Skeletal muscle tissue (tissue), 4 donors: ENCODE data around the gene PAF1. TPM values are rescaled to one million over a fixed set of nuclear protein-coding genes. Genes with fewer than 3 reads are reported as not detected.
A peak's percentile ranks its signal among the peaks of the same experiment; 100 is the strongest.

ENCODE experiments used
- H3K27ac ChIP-seq: one replicate; pipeline ENCODE4 v1.7.0; 2013; ENCODE audit warnings: mild to moderate bottlenecking, low read depth, low read length, inconsistent platforms
- H3K27me3 ChIP-seq, 3 donors: one replicate each; pipeline ENCODE4 v1.7.0; 2013; ENCODE audit warnings: low read length in 3 of 3; ENCODE audit not compliant: control insufficient read depth in 3 of 3, insufficient read depth in 3 of 3
- H3K36me3 ChIP-seq, 3 donors: one replicate each; pipeline ENCODE4 v1.7.0; 2013; ENCODE audit warnings: low read length in 3 of 3; ENCODE audit not compliant: control insufficient read depth in 3 of 3, insufficient read depth in 3 of 3
- H3K4me1 ChIP-seq, 3 donors: one replicate each; pipeline ENCODE4 v1.7.0; 2013; ENCODE audit warnings: low read length in 3 of 3, mild to moderate bottlenecking in 3 of 3; ENCODE audit not compliant: control insufficient read depth in 3 of 3, insufficient read depth in 3 of 3
- H3K4me3 ChIP-seq, 3 donors: one replicate each; pipeline ENCODE4 v1.7.0; 2013; ENCODE audit warnings: low read length in 3 of 3
- H3K9ac ChIP-seq, 3 donors: one replicate each; pipeline ENCODE4 v1.7.0; 2013; ENCODE audit warnings: low read length in 3 of 3, mild to moderate bottlenecking in 3 of 3, moderate library complexity in 2 of 3, low read depth in 1 of 3
- H3K9me3 ChIP-seq, 3 donors: one replicate each; pipeline ENCODE4 v1.7.0; 2013; ENCODE audit warnings: low read length in 3 of 3; ENCODE audit not compliant: control insufficient read depth in 3 of 3
- total RNA-seq: library from RNA; depleted of rRNA; stranded (reverse); fragments of >200 nt; gene quantifications from one replicate; pipeline ENCODE4 v1.2.3, GENCODE V29; 2014
- donor health status: Osteomylitis.

The PAF1 gene
- total RNA-seq, 1 donor from 2014 or later: 25.1 TPM

DNA sequence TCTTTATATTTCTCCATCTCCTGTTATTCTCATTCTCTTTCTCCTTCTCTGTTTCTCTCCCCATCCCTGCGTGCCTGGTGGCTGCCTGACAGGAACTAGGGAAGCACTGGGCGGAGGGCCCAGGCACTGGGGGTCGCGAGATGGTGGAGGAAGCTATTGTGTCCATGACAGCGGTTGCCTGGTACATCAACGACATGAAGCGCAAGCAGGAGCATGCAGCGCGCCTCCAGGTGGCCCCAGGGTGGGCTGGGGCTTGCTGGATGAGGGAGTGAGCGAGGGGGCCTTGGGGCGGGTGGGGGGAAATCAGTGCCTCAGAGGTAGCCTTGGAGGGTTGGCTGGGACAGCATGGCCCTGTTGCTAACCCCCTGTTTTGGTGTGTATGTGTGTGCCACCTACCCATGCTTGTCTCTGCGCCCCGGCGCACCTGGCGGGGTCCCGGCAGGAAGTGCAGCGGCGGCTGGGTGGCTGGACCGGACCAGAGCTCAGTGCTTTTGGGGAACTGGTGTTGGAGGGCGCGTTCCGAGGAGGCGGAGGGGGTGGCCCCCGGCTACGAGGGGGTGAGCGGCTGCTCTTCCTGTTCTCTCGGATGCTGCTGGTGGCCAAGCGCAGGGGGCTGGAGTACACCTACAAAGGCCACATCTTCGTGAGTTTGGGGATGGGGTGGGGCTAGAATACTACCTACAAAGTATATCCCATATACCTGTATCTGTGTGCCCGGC lies 26.7 kb upstream of the PAF1 start:
- Histone ChIP-seq H3K9me3 (no peaks in the 10 kb centered on the region), H3K27ac (no peak overlapping the region), H3K9ac (no peak overlapping the region), H3K36me3 (peaks cover 6 to 9% (median 8%) of the 10 kb centered on the region in 3 donors), H3K4me1 (peaks cover 3 to 27% (median 27%) of the 10 kb centered on the region in 3 donors), H3K27me3 (no peaks in the 10 kb centered on the region), H3K4me3 (no peak overlapping the region)

DNA sequence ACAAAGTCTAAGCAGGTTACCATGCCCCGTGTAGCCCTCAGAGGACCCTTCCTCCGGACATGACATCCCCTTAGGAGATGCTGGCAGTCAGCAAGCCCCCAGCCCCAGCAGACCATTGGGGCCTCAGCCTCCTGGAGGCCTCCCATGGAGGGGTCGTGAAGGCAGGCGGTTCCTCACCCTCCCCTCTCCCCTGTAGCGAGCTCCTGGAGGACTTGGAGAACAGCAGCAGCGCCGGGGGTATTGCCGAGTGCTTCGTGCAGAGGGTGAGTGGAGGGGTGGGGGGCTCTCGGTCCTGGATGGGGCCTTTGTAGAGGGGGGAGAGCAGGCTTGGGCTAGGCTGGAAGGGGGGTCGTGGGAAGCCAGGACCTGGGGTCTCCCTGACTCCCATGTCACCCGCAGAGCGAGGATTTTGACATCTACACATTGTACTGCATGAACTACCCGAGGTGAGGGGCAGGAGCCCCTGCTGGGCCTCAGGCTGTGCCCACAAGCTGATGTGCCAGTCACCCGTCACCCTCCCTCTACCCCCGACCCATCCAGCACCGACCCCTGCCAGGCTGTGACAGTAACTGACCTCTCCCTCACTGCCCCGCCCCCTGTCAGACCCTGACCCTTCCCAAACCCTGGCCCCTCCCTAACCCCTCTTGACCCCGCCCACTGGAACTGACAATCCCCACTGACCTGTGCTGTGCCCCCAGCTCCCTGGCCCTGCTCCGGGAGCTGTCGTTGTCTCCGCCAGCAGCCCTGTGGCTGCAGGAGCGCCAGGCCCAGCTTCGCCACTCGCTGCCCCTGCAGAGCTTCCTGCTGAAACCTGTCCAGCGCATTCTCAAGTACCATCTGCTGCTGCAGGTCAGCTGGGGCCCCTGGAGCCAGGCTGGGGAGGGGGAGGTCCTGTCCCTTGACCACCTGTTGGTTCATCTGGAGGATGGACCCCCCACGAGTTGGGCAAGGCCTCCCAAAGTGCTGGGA lies 25.5 kb upstream of the PAF1 start:
- Histone ChIP-seq H3K9me3 (no peaks in the 10 kb centered on the region), H3K27ac (no peak overlapping the region), H3K9ac (peak overlapping the region in 1 of 3 donors; percentile 40), H3K27me3 (no peaks in the 10 kb centered on the region), H3K4me3 (no peak overlapping the region), H3K36me3 (peaks cover 6 to 8% (median 7%) of the 10 kb centered on the region in 3 donors), H3K4me1 (peaks cover 8 to 30% (median 30%) of the 10 kb centered on the region in 3 donors)

DNA sequence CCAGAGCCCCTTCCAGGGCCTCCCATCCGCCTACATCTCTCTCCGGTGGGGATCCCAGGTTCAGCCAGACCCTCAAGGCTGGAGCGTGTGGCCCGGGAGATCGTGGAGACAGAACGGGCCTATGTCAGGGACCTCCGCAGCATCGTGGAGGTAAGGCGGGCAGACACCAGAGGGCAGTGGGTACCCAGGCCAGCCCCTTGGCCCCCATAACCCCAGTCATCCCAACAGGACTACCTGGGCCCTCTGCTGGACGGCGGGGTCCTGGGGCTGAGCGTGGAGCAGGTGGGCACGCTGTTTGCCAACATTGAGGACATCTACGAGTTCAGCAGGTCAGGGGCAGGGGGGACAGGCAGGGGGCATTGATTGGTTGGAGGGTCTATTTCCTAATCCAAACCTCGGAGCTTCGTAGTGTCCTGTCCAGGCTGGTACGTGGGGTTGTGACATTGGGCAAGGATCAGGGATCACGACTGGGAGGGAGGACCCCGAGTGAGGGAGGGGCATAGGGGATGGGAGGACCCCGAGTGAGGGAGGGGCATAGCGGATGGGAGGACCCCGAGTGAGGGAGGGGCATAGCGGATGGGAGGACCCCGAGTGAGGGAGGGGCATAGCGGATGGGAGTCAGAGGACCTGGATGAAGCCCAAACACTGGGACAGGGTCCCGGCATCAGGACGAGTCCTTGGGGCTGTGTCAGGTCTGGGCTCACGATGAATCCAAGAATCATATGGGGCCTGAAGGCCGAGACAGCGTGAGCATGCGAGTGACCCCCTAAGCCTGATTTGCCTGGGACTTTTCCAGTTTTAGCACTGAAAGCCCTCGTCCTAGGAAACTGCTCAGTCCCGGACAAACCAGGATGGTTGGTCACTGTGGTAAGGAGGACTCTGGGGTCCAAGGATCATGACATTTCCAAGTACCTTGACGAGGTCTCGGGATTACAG lies 24.5 kb upstream of the PAF1 start:
- Histone ChIP-seq H3K4me1 (peaks cover 18 to 41% (median 41%) of the 10 kb centered on the region in 3 donors), H3K9me3 (no peaks in the 10 kb centered on the region), H3K36me3 (peaks cover 2 to 8% (median 6%) of the 10 kb centered on the region in 3 donors), H3K27ac (peak overlapping the region; percentile 99), H3K27me3 (no peaks in the 10 kb centered on the region), H3K4me3 (peak overlapping the region in 2 of 3 donors; percentile 35 to 81), H3K9ac (peak overlapping the region in 2 of 3 donors; percentile 19 to 74)

DNA sequence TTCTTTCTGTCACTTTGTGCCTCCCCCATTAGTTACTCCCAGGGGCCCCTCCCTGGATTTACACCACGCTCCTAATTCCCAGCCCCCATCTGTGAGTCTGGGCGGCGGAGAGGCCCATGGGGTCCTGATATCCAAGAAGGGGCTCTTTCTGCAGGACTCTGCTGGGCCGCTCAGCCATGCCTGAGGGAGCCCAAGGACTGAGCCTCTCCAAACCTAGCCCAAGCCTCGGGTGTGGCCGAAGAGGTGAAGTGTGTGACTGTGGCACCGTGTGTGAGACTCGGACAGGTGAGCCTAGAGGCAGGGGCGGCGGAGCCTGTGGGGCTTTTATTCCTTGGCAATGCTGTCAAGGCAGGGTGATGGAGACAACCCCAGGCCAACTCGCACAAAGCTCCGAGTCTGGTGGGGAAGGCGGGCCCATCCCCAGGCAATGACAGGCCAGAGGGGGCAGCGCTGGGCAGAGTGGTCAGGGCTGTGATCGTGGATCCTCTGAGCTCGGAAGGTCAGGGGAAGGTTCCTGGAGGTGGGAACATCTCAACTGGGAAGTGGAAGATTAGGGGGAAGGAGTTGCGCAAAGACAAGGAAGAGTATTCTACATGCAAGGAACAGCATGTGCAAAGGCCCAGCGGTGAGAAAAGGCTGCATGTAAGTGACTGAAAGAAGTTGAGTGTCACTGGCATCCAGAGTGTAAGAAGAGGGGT lies 23.2 kb upstream of the PAF1 start:
- peak overlapping the region; percentile 70 to 81 (median 80) for H3K4me3 ChIP-seq
- no peaks in the 10 kb centered on the region for H3K9me3 ChIP-seq
- peaks cover 22 to 50% (median 49%) of the 10 kb centered on the region in 3 donors for H3K4me1 ChIP-seq
- H3K27ac ChIP-seq: peak overlapping the region; percentile 99
- peak overlapping the region; percentile 55 to 74 (median 65) for H3K9ac ChIP-seq
- peaks cover 2 to 7% (median 5%) of the 10 kb centered on the region in 3 donors for H3K36me3 ChIP-seq
- H3K27me3 ChIP-seq: no peaks in the 10 kb centered on the region

DNA sequence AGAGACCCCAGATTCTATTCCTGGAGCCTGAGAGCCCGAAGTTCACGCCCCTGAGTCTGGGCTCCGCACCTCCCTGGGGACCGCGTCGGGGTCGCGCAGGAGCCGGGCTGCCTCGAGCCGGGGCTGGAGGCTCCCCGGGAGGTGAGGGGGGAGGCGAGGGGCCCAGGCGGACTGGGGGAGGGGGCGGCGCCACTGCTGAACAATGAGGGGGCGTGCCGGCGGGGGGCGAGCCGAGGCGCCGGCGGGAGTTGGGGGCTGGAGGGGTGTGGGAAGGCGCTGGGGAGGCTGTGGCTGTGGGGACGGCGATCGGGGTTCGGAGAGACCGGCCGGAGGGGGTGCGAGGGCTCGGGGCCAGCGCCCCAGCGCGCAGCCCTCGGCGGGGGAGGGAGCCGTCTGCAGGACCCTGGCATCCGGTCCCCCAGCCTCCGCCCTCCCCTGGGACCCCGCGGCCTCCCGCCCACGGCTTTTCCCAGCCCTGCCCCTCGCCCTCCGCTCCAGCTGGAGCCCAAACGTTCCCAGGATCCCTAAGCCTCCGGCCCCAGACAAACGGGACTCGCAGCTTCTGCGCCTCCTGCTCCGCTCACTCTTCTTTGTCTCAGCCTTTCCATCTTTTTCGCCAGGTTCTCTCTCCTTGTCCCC lies 22.5 kb upstream of the PAF1 start:
- H3K27ac ChIP-seq: peak overlapping the region; percentile 99
- H3K9me3 ChIP-seq: no peaks in the 10 kb centered on the region
- peak overlapping the region; percentile 76 to 99 (median 81) for H3K9ac ChIP-seq
- H3K27me3 ChIP-seq: no peaks in the 10 kb centered on the region
- H3K36me3 ChIP-seq: peaks cover 4 to 6% (median 5%) of the 10 kb centered on the region in 3 donors
- peak overlapping the region; percentile 80 to 83 (median 81) for H3K4me3 ChIP-seq
- peaks cover 26 to 56% (median 53%) of the 10 kb centered on the region in 3 donors for H3K4me1 ChIP-seq

DNA sequence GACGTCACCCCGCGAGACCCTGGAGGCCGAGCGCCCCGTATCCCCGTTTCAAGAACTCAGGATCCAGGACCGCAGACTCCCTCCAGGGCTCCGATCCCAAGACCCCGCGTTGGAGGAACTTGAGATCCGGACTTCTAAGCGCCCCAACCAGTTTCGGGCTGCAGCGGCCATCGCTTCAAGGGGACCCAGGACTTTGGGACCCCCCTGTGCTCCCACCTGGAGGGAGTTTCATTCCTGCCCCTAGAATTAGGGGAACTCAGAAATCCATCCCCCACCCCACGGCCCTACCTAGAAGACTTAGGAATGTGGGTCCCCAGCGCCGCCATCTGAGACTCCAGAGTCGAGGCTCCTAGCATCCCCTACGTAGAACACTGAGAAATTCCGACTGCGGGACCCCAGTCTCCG lies 22.0 kb upstream of the PAF1 start:
- Histone ChIP-seq H3K9ac (peak overlapping the region; percentile 76 to 99 (median 81)), H3K27me3 (no peaks in the 10 kb centered on the region), H3K4me1 (peaks cover 29 to 61% (median 58%) of the 10 kb centered on the region in 3 donors), H3K36me3 (peaks cover 9 to 10% (median 10%) of the 10 kb centered on the region in 3 donors), H3K4me3 (peak overlapping the region; percentile 80 to 83 (median 81)), H3K9me3 (no peaks in the 10 kb centered on the region), H3K27ac (peak overlapping the region; percentile 99)

DNA sequence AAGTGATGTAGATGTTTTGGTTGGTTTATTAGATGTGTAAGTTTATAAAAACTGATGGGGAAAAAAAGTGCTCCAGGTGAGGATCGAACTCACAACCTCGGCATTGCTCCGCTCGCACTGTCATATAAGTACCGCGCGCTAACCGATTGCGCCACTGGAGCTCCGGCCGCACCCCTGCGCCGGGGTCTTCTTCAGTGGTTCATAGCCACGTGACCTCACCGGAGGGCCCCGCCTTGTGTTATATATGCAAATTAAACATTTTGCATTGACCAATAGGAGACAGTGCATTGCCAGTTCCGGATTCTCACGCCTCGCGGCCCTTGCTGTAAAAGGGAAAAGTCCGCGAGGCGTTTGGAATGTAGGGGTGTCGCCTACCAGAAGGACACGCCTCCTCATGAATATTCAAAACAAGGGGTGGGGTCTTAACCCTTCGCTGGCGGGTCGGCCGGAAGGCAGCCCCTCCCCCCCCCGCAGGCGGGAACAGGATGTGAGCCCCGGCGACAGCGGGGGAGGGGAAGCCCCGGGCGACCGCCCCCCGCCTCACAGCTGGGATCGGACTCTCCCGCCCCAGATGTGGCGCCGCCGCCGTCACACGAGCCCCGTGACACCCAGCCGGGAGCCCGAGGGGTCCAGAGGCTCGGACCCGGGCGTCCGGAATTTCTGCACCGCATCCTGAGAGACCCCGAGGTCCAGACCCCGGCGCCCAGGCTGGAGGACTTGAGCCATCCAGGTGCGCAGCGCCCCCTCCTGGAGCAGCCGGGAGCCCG lies 21.4 kb upstream of the PAF1 start, which contains the start of gene PLEKHG2:
TSS of gene PLEKHG2 (plus strand) at position 570 of the 767 bp plus-strand sequence. CDS start 1,418 bp downstream, outside the sequence.
- Histone ChIP-seq H3K9ac (peak within 1 kb of the TSS; percentile 76 to 99 (median 94)), H3K4me3 (peak within 1 kb of the TSS; percentile 81 to 92 (median 87)), H3K4me1 (peaks cover 30 to 64% (median 62%) of the 10 kb centered on the region in 3 donors), H3K36me3 (peaks cover 11 to 13% (median 13%) of the 10 kb centered on the region in 3 donors), H3K27ac (peak within 1 kb of the TSS; percentile 99), H3K27me3 (no peaks in the 10 kb centered on the region), H3K9me3 (no peaks in the 10 kb centered on the region)

DNA sequence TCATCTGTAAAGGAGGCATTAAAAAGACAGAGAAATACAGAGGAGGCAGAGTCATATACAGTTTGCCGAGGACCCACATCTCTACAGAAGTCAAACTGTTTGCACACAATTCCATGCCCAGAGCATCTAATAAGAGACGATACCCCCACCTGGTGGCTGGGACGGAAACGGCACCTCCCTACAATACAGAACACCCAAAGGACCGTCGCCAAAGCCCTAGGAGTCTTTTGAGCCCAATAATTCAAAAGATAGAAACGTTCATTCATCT lies 20.9 kb upstream of the PAF1 start:
- Histone ChIP-seq H3K4me3 (peak overlapping the region; percentile 44 to 92 (median 87)), H3K36me3 (peaks cover 11 to 13% (median 13%) of the 10 kb centered on the region in 3 donors), H3K27ac (peak overlapping the region; percentile 99), H3K9me3 (no peaks in the 10 kb centered on the region), H3K9ac (peak overlapping the region; percentile 54 to 99 (median 94)), H3K27me3 (no peaks in the 10 kb centered on the region), H3K4me1 (peaks cover 30 to 64% (median 60%) of the 10 kb centered on the region in 3 donors)
